A673 (cell line): ENCODE measurements around the gene SLC4A7. TPM values are rescaled to one million over a fixed set of nuclear protein-coding genes. Genes with fewer than 3 reads are reported as not detected.

ENCODE experiments used
- BruUV-seq: library from RNA; stranded (reverse); fragments of 400-500 nt; replicated peaks from 2 replicates; lab custom pipeline; 2021; lab: Mats Ljungman, UMichigan
- CTCF ChIA-PET: fragments of 300-600 bp; sonication (Branson Sonifier 250); formaldehyde crosslinking; loops from one replicate; lab custom pipeline; 2022; ENCODE audit warnings: antibody characterized with exemption; lab: Charles Lee
- POLR2A ChIA-PET: fragments of 300-600 bp; sonication (Branson Sonifier 250); formaldehyde crosslinking; loops from one replicate; lab custom pipeline; 2022; ENCODE audit warnings: antibody characterized with exemption; ENCODE audit not compliant: low non-redundant PET; lab: Charles Lee
- DNase-seq: peaks from one replicate; pipeline ENCODE4 v3.0.0-alpha.2; 2015; ENCODE audit warnings: low spot score
- H3K27ac ChIP-seq: fragments of 200-600 bp; sonication (generic); 2 replicates; pipeline ENCODE4 v1.5.1; 2016; ENCODE audit warnings: mixed run types, low read depth, mild to moderate bottlenecking, mixed read lengths, antibody characterized with exemption, low read length; ENCODE audit not compliant: poor library complexity, severe bottlenecking
- H3K27me3 ChIP-seq: fragments of 200-600 bp; sonication (generic); replicated peaks from 2 replicates; pipeline ENCODE4 v1.6.1; 2017; ENCODE audit warnings: mixed run types, low read depth, mild to moderate bottlenecking, mixed read lengths, antibody characterized with exemption, low read length; ENCODE audit not compliant: insufficient read depth, poor library complexity
- H3K36me3 ChIP-seq: fragments of 200-600 bp; sonication (generic); 2 replicates; pipeline ENCODE4 v1.6.1; 2016; ENCODE audit warnings: mixed run types, mild to moderate bottlenecking, mixed read lengths, antibody characterized with exemption, low read length; ENCODE audit not compliant: insufficient read depth, poor library complexity, severe bottlenecking
- H3K4me1 ChIP-seq: fragments of 200-600 bp; sonication (generic); 2 replicates; pipeline ENCODE4 v1.6.1; 2017; ENCODE audit warnings: mixed run types, mild to moderate bottlenecking, mixed read lengths, antibody characterized with exemption, low read length; ENCODE audit not compliant: insufficient read depth, poor library complexity, severe bottlenecking
- H3K4me3 ChIP-seq: fragments of 200-600 bp; sonication (generic); 2 replicates; pipeline ENCODE4 v1.5.1; 2016; ENCODE audit warnings: low read depth, mixed run types, mild to moderate bottlenecking, mixed read lengths, low read length; ENCODE audit not compliant: poor library complexity, severe bottlenecking
- H3K9me3 ChIP-seq: fragments of 200-600 bp; sonication (generic); 2 replicates; pipeline ENCODE4 v1.6.1; 2016; ENCODE audit warnings: mixed run types, low read depth, mild to moderate bottlenecking, mixed read lengths, antibody characterized with exemption, low read length; ENCODE audit not compliant: poor library complexity, severe bottlenecking
- CTCF ChIP-seq: fragments of 300-800, 200-600 bp; sonication (generic); conservative IDR thresholded peaks from 2 replicates; pipeline ENCODE4 v1.5.1; 2017; ENCODE audit warnings: low read depth, mild to moderate bottlenecking, antibody characterized with exemption, low read length, moderate library complexity, mixed read lengths
- EZH2 ChIP-seq: fragments of 200-600 bp; sonication (generic); IDR thresholded peaks from 2 replicates; pipeline ENCODE4 v1.6.1; 2017; ENCODE audit warnings: borderline replicate concordance, low read depth, mild to moderate bottlenecking, mixed read lengths, antibody characterized with exemption, low read length; ENCODE audit not compliant: poor library complexity, severe bottlenecking
- intact Hi-C: fragments of 100-400 bp; cut with micrococcal nuclease; formaldehyde crosslinking; loops from one replicate; pipeline ENCODE4 v1.10.0; 2022; ENCODE audit not compliant: unreplicated experiment
- total RNA-seq: library from RNA; stranded (reverse); gene quantifications from 2 replicates; pipeline ENCODE4 v1.2.3, GENCODE V29; 2021

Gene SLC4A7
- total RNA-seq, 1 experiment from 2014 or later: 22.6 TPM

GRCh38 chr3:27464646-27465045 is 19.5 kb downstream of the SLC4A7 start:
- POLR2A ChIA-PET: no interaction called here
- intact Hi-C loops: loop anchor here (10.0 kb wide), 1 partner anchor 330 kb away; no protein-coding TSS in a partner anchor
- Histone ChIP-seq H3K4me1 (peaks cover 4% of the 10 kb centered on the region), H3K27ac (no peak overlapping the region), H3K27me3 (no peaks in the 10 kb centered on the region), H3K4me3 (no peak overlapping the region), H3K36me3 (no peaks in the 10 kb centered on the region), H3K9me3 (no peaks in the 10 kb centered on the region)
- CTCF ChIA-PET: interaction anchor here (0.7 kb wide), 1 partner anchor 586 kb away, joined by 6 read pairs; no protein-coding TSS in a partner anchor
- TF ChIP-seq EZH2: no peak
- TF ChIP-seq CTCF: no peak
- BruUV-seq: no TSS peak
- DNase-seq: no peak

GRCh38 chr3:27462228-27462627 is 22.0 kb downstream of the SLC4A7 start:
- Histone ChIP-seq H3K9me3 (no peaks in the 10 kb centered on the region), H3K4me1 (peaks cover 1% of the 10 kb centered on the region), H3K27me3 (no peaks in the 10 kb centered on the region), H3K27ac (no peak overlapping the region), H3K4me3 (no peak overlapping the region), H3K36me3 (no peaks in the 10 kb centered on the region)
- intact Hi-C loops: loop anchor here (10.0 kb wide), 1 partner anchor 327 kb away; no protein-coding TSS in a partner anchor
- TF ChIP-seq EZH2: no peak
- TF ChIP-seq CTCF: no peak
- ChIA-PET CTCF (no interaction called here), POLR2A (no interaction called here)
- DNase-seq: no peak
- BruUV-seq: no TSS peak

- no peak for DNase-seq
- no peaks in the 10 kb centered on the region for H3K9me3 ChIP-seq
- H3K27ac ChIP-seq: no peak overlapping the region
- no peak overlapping the region for H3K4me3 ChIP-seq
- no peaks in the 10 kb centered on the region for H3K36me3 ChIP-seq
- BruUV-seq: no TSS peak
- H3K27me3 ChIP-seq: no peaks in the 10 kb centered on the region
- H3K4me1 ChIP-seq: no peaks in the 10 kb centered on the region
- ChIA-PET POLR2A (no interaction called here), CTCF (no interaction called here)
- intact Hi-C loops: no loop called here
- TF ChIP-seq EZH2 (no peak), CTCF (no peak)
These were observed 25.3 kb downstream of the SLC4A7 start for GRCh38 chr3:27458929-27459328.
